OCI-M1 (cell line): ENCODE results near the gene SLC8A2.
A peak's percentile ranks its signal among the peaks of the same experiment; 100 is the strongest.

Experiments
- DNase-seq: peaks from one replicate; lab custom pipeline; 2025; lab: John Stamatoyannopoulos, UW

The SLC8A2 gene

GRCh38 chr19:47459477-47459876, 12.2 kb downstream of the SLC8A2 start:
- no peak for DNase-seq

GRCh38 chr19:47458672-47459071, 13.0 kb downstream of the SLC8A2 start:
- DNase-seq = no peak

DNA sequence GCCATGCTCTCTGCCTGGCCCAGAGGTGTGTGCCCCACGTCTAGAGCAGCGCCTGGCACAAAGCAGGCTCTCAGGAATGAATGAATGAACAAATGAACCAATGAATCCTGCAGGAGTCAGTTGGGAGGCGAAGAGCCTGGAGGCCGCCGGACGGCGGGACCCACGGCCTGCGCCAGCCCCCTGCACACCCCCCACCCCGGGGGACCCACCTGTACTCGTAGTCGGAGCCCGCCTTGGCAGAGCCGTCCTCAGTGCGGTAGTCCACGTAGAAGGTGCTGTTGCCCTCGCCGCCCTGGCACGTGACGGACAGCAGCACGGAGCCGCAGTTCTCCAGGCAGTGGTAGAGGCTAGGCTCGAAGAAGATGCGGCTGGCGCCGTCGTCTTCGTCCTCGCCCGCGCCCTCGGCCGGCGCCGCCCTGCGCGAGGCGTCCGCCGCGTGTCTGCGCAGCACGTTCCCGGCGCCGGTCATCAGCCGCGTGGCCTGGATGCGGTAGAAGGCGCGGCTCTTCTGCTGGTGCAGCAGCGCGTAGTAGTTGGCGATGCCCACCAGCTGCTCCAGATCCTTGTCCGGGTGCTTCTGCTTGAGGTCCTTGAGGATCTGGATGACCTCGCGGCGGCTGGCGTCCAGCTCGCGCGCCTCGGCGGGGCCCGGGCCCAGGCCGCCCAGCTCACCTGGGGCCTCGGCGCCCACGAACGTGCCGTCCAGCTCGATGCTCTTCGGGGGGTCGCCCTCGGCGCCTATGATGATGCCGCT, 14.8 kb downstream of the SLC8A2 start:
- DNase-seq = no peak

DNA sequence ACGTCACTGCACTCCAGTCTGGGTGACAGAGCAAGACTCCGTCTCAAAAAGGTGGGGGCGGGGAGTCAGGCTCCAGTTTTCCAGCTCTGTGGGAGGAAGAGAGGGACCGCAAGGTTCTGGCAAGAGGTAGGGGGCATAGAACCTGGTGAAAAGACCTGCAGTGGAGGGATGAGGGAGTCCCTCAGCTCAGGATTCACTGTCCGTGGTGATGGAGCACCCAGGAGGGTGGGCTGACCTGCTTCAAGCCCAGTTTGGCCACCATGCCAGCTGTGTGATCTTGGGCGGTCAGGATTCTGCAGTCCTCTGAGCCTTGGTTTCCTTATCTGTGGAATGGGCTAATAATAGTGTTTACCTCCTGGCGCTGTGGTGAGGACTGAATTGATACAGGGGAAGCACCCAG, 21.2 kb downstream of the SLC8A2 start:
- no peak for DNase-seq

DNA sequence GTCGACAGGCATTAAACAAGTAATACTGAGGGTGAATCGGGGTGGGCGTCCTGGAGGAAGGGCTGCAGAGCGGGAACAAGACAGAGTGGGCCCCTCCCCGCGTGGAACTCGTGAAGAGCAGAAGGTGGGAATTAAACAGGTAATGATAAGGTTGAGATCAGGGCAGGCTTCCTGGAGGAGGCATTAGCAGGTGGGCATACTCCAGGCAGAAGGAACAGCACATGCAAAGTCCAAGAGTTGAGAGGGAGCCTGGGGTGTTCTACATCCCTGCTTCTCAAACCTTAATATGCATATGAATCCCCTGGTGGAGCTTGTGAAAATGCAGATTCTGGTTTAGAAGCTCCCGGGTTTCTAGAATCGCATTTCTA, 23.3 kb downstream of the SLC8A2 start:
- DNase-seq = no peak

DNA sequence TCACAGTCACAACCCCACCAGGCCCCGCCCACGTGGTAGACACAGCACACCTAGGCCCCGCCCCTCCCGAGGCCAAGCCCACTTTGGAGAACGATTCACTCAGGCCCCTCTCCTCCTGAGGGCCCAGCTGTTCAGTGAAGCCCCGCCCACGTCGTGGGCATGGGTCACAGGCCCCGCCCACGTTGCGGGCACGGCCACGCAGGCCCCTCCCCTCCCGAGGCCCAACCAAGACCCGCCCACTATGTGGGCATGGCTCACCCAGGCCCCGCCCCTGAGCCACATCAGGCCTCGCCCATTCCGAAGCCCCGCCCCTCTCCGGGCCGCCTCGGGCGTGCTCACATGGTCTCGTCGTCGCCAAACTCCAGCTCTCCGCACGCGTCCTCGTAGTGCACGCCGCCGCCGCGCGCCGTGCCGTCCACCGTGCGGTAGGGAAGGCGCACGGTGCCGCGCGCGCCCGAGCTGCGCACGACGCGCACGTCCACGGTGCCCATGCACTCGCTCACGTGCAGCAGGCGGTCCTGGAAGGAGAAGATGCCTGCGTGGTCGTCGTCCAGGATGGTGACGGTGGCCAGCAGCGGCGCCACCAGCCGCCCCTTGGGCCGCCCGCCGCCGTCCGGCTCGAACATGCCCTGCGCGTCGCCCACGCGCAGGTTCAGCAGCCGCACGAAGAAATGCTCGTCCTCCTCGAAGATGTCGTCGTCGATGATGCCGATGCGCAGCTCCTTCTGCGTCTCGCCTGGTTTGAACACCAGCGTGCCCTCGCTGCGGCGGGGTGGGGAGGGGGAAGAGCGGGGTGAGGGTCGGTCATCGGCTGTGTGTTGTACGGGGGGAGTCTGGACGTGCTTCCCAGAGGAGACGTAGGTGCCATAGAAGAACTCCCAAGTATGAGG, 24.0 kb downstream of the SLC8A2 start:
- DNase-seq = peak; percentile 42

- peak; percentile 36 for DNase-seq
Measured at GRCh38 chr19:47446534-47447469, 24.9 kb downstream of the SLC8A2 start.

GRCh38 chr19:47445937-47446402, 25.7 kb downstream of the SLC8A2 start:
- DNase-seq = peak; percentile 79

DNA sequence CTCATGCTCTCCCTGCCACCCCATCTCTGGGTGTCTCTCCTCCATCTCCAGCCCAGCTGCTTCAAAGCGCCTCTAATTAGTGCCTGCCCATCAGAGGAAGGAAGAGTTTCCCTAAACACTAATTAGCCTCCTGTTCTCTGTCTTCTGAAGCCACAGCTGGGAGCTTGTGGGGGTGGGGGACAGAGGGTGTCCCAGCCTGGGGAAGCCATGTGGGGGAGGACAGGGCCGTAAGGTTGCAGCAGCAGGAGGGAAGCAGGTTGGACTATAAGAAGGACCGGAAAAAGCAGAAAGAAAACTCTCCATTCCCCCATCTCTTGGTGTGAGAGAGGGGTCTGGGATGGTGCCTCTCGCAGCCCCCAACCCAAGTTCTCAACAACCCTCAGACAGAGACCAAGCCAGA, 26.2 kb downstream of the SLC8A2 start:
- no peak for DNase-seq

- peak; percentile 37 for DNase-seq
Measured at GRCh38 chr19:47444388-47444821, 27.3 kb downstream of the SLC8A2 start.

DNA sequence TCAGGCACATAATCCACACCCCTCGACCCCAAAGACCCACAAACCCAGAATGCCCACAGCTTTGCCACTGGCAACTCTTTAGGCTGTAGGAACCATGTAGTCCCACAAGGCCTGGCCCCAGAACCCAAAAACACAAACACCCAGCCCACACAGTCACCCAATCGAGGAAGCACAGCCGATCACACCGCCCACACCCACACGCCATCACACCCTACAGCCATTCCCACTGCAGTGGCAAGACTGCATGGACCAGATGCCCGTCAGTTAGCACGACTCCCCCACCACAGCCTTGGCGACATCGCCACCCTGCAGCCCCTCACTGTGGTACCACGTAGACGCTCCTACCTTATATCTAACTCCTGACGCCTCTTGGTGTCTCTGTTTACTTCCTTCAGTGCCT, 28.4 kb downstream of the SLC8A2 start:
- no peak for DNase-seq

GRCh38 chr19:47438793-47439220, 32.9 kb downstream of the SLC8A2 start:
- DNase-seq = no peak

- no peak for DNase-seq
Measured at GRCh38 chr19:47437500-47437899, 34.2 kb downstream of the SLC8A2 start.

- DNase-seq = peak; percentile 88
Measured at GRCh38 chr19:47436712-47437401, 34.8 kb downstream of the SLC8A2 start.

GRCh38 chr19:47435883-47436417, 35.7 kb downstream of the SLC8A2 start:
- no peak for DNase-seq

DNA sequence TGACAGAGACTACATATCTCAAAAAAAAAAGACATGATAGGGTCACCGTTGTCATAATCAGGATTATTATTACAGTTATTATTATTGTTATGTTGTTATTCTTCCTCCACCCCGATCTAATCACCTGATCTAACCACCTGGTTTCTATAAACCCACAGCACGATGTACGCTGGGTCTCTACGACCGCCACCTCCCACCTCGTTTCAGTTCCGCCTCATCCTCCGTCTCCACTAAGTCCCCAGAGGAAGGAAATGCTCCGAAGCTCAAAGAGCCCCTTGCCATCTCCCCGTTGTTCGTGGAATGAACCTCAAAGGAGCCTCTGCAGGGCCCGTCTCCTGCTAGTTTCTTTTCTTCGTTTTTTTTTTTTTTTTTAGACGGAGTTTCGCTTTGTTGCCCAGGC, 36.5 kb downstream of the SLC8A2 start:
- DNase-seq = no peak

- no peak for DNase-seq
Measured at GRCh38 chr19:47434088-47434487, 37.6 kb downstream of the SLC8A2 start.

- peak; percentile 81 for DNase-seq
Measured at GRCh38 chr19:47433121-47433520, 38.6 kb downstream of the SLC8A2 start.

DNA sequence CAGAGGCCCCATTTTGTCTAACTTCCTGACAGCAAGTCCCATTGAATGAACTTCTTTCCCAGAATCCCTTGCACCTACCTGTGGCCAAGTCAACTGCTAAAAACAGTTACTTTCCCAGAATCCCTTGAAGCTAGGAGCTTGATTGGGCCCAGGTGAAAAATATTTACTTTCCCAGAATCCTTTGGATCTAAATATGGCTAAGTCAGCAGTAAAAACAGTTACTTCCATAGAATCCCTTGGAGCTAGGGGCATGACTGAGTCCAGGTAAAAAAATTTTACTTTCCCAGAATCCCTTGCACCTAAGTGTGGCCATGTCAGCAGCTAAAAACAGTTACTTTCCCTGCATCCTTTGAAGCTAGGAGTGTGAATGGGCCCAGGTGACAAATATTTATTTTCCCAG, 39.2 kb downstream of the SLC8A2 start:
- DNase-seq = no peak

DNA sequence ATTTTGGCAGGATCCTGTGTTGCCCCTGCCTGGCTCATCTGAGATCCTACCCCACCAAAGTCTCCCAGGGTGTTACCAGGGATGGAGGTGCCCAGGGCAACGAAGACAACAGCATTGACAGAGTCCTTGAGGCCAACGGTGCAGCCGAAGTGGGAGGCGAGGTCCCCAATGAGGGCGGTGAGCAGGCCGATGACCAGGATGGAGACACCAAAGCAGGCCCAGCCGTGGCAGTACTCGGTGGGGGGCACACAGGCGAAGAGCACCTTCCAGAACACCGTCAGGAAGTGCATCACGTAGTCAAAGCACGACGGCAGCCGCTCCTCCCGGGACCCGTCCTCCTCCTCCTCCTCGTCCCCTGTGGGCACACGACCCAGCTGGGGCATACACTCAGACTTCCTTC, 39.6 kb downstream of the SLC8A2 start:
- no peak for DNase-seq
